GM10266 (cell line): Measurements from ENCODE around the gene MEF2A.

Source experiments
- DNase-seq: peaks from one replicate; pipeline ENCODE4 v3.0.0; 2012; ENCODE audit errors: extremely low spot score
- TF ChIP-seq, protein P1 (sequence below): IDR thresholded peaks from 2 replicates; pipeline ENCODE4 v1.5.1; 2012; ENCODE audit warnings: mild to moderate bottlenecking, low read depth; ENCODE audit not compliant: control insufficient read depth, insufficient read depth; ENCODE audit errors: missing control alignments

Gene MEF2A

DNA sequence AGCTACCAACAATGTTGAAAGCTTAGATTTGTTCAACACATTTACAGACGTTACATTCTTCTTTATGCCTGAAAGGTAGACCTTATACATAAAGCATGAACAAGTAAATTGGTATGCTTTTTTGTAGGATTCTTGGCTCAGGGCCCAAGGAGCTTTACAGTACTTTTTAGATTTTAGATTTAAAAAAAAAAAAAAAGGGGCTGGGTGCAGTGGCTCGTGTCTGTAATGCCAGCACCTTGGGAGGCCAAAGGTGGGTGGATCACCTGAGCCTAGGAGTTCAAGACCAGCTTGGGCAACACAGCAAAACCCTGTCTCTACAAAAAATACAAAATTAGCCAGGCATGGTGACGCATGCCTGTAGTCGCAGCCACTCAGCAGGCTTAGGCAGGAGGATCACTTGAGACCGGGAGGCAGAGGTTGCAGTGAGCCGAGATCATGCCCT is 39.7 kb downstream of the MEF2A start:
- TF ChIP-seq, protein P1, sequence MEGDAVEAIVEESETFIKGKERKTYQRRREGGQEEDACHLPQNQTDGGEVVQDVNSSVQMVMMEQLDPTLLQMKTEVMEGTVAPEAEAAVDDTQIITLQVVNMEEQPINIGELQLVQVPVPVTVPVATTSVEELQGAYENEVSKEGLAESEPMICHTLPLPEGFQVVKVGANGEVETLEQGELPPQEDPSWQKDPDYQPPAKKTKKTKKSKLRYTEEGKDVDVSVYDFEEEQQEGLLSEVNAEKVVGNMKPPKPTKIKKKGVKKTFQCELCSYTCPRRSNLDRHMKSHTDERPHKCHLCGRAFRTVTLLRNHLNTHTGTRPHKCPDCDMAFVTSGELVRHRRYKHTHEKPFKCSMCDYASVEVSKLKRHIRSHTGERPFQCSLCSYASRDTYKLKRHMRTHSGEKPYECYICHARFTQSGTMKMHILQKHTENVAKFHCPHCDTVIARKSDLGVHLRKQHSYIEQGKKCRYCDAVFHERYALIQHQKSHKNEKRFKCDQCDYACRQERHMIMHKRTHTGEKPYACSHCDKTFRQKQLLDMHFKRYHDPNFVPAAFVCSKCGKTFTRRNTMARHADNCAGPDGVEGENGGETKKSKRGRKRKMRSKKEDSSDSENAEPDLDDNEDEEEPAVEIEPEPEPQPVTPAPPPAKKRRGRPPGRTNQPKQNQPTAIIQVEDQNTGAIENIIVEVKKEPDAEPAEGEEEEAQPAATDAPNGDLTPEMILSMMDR = no peak

DNA sequence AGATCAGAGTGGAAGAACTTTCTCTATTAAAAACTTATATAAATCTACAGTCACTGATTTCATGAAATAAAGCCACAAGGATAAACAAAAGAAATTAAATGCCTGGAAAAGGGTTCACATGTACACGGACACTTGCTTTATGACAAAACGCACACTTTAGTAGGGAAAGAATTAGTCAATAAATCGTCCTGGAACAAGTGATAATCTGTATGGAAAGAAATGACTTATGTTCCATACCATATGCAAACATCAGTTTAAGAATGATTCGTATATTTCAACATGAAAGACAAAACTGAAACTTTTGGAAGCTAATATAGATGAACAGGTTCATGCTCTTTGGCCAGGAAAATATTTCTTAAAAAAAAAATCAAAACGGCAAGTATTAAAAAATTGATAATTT is 40.2 kb downstream of the MEF2A start:
- no peak for DNase-seq
- TF ChIP-seq, protein P1 = no peak

More for the DNA sequence above, 39.7 kb downstream of the MEF2A start:
- no peak for DNase-seq

DNA sequence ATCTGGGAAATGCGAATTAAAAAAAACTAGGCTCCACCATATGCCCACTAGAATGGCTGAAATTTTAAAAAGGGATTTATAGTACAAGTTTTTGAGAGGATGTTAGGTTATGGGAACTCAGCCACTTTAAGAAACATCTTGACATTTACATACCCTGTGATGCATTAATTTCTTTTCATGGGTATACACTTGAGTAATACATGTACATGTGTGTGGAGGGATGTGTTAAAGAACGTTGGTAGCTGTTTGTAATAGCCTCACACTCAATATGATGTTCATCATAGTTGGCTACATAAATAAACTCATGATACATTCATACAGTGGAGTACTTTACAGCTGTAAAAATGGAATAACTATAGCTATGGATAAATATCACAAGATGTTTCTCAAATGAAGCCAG is 40.9 kb downstream of the MEF2A start:
- TF ChIP-seq, protein P1 = no peak
- DNase-seq = no peak

DNA sequence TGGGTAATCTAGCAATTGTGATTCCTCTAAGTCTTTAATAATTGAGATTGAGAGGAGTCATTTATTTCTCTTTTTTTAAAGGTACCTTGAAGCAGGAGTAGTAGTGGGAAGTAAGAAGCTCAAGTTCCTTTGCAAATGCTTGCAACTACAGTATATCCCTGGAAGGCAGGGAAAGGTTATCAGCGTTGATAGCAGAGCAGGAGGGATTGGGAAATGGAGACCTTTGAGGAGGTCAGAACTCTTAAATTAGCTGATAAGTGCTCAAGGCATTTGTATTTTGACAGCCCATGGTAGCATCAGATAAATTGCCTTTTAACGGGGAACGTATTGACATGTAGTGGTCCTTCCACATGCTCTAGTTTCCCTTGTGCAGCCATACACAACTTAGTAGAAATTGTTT is 47.7 kb downstream of the MEF2A start:
- TF ChIP-seq, protein P1 = no peak
- no peak for DNase-seq

DNA sequence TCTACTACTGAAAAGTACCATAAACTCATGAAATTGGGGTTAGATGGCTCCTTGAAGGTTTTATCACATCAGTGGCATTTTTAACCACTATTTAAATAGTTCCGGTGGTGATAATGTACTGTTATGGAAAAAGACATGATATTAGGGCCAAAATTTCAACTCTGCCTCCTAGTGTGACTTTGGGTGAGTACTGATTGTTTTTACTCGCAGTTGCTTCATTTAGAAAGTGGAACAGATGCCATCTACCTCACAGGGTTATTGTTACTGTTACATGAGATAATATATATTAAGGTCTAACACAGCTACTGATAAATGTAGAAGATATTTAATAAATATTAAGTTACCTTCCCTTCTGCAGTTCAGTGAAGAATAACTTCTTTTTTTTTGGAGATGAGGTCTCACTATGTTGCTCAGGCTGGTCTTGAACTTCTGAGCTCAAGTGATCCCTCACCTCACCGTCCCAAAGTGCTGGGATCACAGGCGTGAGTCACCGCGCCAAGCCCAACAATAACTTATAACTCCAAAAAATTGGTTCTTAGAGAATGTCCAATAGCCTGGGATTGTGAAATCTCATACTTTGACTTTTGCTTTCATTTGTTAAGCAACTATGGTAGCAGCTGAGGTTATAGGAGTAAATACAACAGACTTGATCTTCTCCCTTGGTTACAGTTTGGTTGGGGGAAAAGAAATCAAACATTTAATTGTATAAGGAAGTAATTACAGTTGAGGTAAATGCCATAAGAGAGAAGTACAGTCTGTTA is 48.3 kb downstream of the MEF2A start:
- TF ChIP-seq, protein P1 = no peak
- DNase-seq = no peak

DNA sequence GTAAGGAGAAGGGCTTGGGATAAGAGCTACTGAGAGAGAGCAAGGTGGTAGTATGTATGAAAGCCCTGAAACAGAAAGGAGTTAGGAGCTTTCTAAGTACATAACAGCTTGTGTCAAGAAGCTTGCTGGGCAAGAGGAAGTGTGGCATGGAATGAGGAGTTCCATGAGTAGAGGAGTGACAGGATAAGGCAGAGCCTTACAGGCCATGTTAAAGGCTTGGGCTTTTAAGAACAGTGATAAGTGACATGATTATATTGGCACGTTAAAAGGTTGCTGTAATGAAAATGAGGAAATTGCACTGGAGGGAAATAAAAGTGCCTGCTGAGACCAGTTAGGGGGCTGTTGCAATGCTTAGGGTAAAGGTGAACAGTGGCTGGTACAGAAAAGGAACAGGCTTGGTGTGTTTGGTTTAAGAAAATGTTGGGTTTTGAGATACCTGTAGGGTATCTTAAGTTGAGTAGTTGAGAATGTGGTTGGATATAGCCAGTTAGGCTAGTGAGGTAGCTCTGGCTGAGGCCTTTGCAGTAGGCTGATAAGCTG is 49.0 kb downstream of the MEF2A start:
- TF ChIP-seq, protein P1 = no peak
- DNase-seq = no peak

DNA sequence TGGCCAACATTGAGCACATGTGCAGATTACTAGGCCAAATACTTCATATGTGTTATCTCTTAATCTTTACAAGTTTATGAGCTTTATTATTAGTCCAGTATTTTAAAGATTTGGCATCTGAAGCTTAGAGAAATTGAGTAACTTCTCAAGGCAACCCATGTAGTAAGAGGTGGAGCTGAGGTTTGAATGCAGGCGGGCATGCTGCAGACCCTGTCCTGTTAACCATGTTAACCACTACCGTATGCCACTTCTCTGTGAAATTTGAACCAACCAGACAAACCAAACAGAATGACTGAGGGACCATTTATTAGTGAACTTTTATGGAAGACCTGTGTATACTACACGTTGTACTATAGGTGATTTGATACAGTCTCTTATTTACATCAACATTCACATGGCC is 49.7 kb downstream of the MEF2A start:
- TF ChIP-seq, protein P1 = no peak
- no peak for DNase-seq
